GM19193 (cell line): ENCODE results near the gene ATXN2.
A peak's percentile ranks its signal among the peaks of the same experiment; 100 is the strongest.

ENCODE experiments used
- POLR2A ChIP-seq: IDR thresholded peaks from 4 replicates; pipeline ENCODE4 v1.6.1; 2011; ENCODE audit not compliant: insufficient read depth, insufficient read length; ENCODE audit errors: extremely low read depth

The ATXN2 gene

GRCh38 chr12:111607239-111607638 is 8.1 kb upstream of the ATXN2 start:
- no peak for TF ChIP-seq POLR2A

- TF ChIP-seq POLR2A = no peak
Measured at GRCh38 chr12:111606767-111607230, 7.7 kb upstream of the ATXN2 start.

- no peak for TF ChIP-seq POLR2A
Measured at GRCh38 chr12:111605911-111606766, 7.0 kb upstream of the ATXN2 start.

GRCh38 chr12:111602348-111602747 is 3.2 kb upstream of the ATXN2 start:
- TF ChIP-seq POLR2A = no peak

GRCh38 chr12:111600205-111600642 is 1.1 kb upstream of the ATXN2 start:
- TF ChIP-seq POLR2A = no peak

GRCh38 chr12:111599453-111600204 is 514 bp upstream of the ATXN2 start:
- peak; percentile 96 for TF ChIP-seq POLR2A

- TF ChIP-seq POLR2A = no peak
Measured at GRCh38 chr12:111597831-111598636, 1.1 kb downstream of the ATXN2 start.

- TF ChIP-seq POLR2A = no peak
Measured at GRCh38 chr12:111596985-111597830, 1.9 kb downstream of the ATXN2 start.

- TF ChIP-seq POLR2A = no peak
Measured at GRCh38 chr12:111590552-111590951, 8.6 kb downstream of the ATXN2 start.

- TF ChIP-seq POLR2A = no peak
Measured at GRCh38 chr12:111589601-111590000, 9.5 kb downstream of the ATXN2 start.

GRCh38 chr12:111588010-111588409 is 11.1 kb downstream of the ATXN2 start:
- no peak for TF ChIP-seq POLR2A

GRCh38 chr12:111586986-111587385 is 12.1 kb downstream of the ATXN2 start:
- no peak for TF ChIP-seq POLR2A

- no peak for TF ChIP-seq POLR2A
Measured at GRCh38 chr12:111585690-111586089, 13.4 kb downstream of the ATXN2 start.

GRCh38 chr12:111584959-111585358 is 14.2 kb downstream of the ATXN2 start:
- no peak for TF ChIP-seq POLR2A
